ENCODE measurements around the gene MDM2. TPM values are rescaled to one million over a fixed set of nuclear protein-coding genes. Genes with fewer than 3 reads are reported as not detected.
"Not testable (repeated sequence)": the region's sequence is repeated elsewhere in the genome, so short reads cannot be mapped to it uniquely, and the experiment has no call there.

MDM2 gene
- total RNA-seq, 1 experiment from 2014 or later, result 86.4 TPM

DNA sequence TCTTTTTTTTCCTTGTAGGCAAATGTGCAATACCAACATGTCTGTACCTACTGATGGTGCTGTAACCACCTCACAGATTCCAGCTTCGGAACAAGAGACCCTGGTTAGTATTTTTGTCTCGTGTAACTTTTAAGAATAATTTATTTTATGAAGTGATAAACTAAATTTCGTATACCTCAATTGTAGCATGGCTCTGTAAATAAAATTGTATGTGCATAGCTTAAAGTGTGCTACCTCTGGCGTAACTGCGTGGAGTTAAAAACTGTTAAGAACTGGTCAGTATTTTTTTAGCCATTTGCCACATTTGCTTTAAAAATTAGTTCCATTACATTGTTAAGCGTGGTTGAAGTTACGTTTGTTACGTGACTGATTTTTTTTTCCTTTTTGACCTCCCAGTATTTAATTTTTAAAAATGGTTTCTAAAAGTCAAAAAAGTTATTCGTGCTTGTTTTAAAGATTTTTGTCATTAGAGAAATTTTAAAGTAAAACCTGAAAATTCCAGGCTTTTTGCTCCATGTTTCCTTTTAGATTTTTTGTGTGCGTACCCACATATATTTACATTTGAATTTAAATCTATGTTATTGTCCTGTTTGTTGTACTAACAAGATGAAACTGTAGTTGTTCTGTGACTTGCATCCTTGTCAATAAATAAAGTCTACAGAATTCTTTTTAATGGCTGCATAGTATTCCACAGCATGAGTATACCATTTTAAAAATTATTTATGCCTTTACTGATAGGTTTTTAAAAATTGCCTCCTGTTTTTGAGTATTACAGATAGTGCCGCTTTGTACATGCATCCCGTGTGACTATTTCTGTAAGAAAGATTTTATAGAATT lies 1.4 kb downstream of the MDM2 start:
- H3K9me2 ChIP-seq (replicated peaks; ENCODE audit: low read length), result no peaks in the 10 kb centered on the region
- H4K20me1 ChIP-seq (ENCODE audit: low read length), result peaks cover 20% of the 10 kb centered on the region; the same call in 1 of the 2 replicates
- intact Hi-C loops (cut with micrococcal nuclease), result loop anchor here (5.0 kb wide), 1 partner anchor 197 kb away; the partner anchor contains the start of gene RAP1B
- no peak for DNase-seq
- peak overlapping the region; percentile 79 for H2AFZ ChIP-seq (ENCODE audit: low read length)
- POLR2A ChIA-PET (ENCODE audit: unreplicated experiment), result interaction anchor here (0.6 to 0.9 kb wide), 3 partner anchors 11 to 55 kb away, joined by 3 to 6 read pairs (median 3); no protein-coding TSS in a partner anchor
- peak overlapping the region; percentile 99 for H3K9ac ChIP-seq (ENCODE audit: low read length)
- no peak for TF ChIP-seq EZH2phosphoT487 (IDR thresholded peaks at IDR 0.05; ENCODE audit: borderline replicate concordance, low read length)
- no peak for TF ChIP-seq EZH2 (IDR thresholded peaks at IDR 0.05; ENCODE audit: low read length, unreplicated experiment)
- TF ChIP-seq, protein P1, sequence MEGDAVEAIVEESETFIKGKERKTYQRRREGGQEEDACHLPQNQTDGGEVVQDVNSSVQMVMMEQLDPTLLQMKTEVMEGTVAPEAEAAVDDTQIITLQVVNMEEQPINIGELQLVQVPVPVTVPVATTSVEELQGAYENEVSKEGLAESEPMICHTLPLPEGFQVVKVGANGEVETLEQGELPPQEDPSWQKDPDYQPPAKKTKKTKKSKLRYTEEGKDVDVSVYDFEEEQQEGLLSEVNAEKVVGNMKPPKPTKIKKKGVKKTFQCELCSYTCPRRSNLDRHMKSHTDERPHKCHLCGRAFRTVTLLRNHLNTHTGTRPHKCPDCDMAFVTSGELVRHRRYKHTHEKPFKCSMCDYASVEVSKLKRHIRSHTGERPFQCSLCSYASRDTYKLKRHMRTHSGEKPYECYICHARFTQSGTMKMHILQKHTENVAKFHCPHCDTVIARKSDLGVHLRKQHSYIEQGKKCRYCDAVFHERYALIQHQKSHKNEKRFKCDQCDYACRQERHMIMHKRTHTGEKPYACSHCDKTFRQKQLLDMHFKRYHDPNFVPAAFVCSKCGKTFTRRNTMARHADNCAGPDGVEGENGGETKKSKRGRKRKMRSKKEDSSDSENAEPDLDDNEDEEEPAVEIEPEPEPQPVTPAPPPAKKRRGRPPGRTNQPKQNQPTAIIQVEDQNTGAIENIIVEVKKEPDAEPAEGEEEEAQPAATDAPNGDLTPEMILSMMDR (conservative IDR thresholded peaks at IDR 0.05; ENCODE audit: low read depth, low read length), result no peak
- H3K36me3 ChIP-seq (ENCODE audit: low read depth, low read length), result peaks cover 28% of the 10 kb centered on the region
- H3K9me3 ChIP-seq (ENCODE audit: low read length), result no peaks in the 10 kb centered on the region
- peaks cover 15% of the 10 kb centered on the region for H3K4me1 ChIP-seq (ENCODE audit: insufficient read depth, low read length)
- CTCF ChIA-PET, result interaction anchor here (1.2 kb wide), 1 partner anchor 63 kb away, joined by 3 read pairs; the partner anchor contains the start of gene SLC35E3
- ATAC-seq, result no peak
- H3K4me2 ChIP-seq (ENCODE audit: low read length), result peak overlapping the region; percentile 96
- peaks cover 45% of the 10 kb centered on the region for H3K79me2 ChIP-seq (ENCODE audit: low read length)
- peak overlapping the region; percentile 81 for H3K4me3 ChIP-seq (ENCODE audit: low read length)
- BruUV-seq (replicated peaks), result no TSS peak
- no peaks in the 10 kb centered on the region for H3F3A ChIP-seq (ENCODE audit: low read length, unreplicated experiment)
- peak overlapping the region; percentile 95 for H3K27ac ChIP-seq (ENCODE audit: low read length)
- H3K27me3 ChIP-seq (ENCODE audit: low read length), result no peaks in the 10 kb centered on the region

DNA sequence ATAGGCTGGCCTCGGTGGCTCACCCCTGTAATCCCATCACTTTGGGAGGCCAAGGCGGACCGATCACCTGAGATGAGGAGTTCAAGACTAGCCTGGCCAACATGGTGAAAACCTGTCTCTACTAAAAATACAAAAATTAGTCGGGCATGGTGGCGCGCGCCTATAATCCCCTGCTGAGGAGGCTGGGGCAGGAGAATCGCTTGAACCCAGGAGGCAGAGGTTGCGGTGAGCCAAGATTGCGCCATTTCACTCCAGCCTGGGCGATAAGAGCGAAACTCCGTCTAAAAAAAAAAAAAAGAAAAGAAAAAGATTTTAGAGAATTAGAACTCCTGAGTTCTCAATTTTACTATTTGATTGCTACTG lies 2.0 kb downstream of the MDM2 start:
- DNase-seq; H2AFZ ChIP-seq (ENCODE audit: low read length); intact Hi-C loops (cut with micrococcal nuclease); POLR2A ChIA-PET (ENCODE audit: unreplicated experiment); H3K4me2 ChIP-seq (ENCODE audit: low read length); BruUV-seq (replicated peaks); H3K27ac ChIP-seq (ENCODE audit: low read length); H3K9me2 ChIP-seq (replicated peaks; ENCODE audit: low read length); H3K9me3 ChIP-seq (ENCODE audit: low read length); H3K27me3 ChIP-seq (ENCODE audit: low read length); H3F3A ChIP-seq (ENCODE audit: low read length, unreplicated experiment); H3K9ac ChIP-seq (ENCODE audit: low read length); CTCF ChIA-PET; ATAC-seq: not testable (repeated sequence)
- H3K79me2 ChIP-seq (ENCODE audit: low read length), result peaks cover 50% of the 10 kb centered on the region
- peak overlapping the region; percentile 81; the same call in 1 of the 2 replicates for H3K4me3 ChIP-seq (ENCODE audit: low read length)
- H3K4me1 ChIP-seq (ENCODE audit: insufficient read depth, low read length), result peaks cover 15% of the 10 kb centered on the region
- H3K36me3 ChIP-seq (ENCODE audit: low read depth, low read length), result peaks cover 34% of the 10 kb centered on the region
- peaks cover 20% of the 10 kb centered on the region; the same call in 1 of the 2 replicates for H4K20me1 ChIP-seq (ENCODE audit: low read length)

DNA sequence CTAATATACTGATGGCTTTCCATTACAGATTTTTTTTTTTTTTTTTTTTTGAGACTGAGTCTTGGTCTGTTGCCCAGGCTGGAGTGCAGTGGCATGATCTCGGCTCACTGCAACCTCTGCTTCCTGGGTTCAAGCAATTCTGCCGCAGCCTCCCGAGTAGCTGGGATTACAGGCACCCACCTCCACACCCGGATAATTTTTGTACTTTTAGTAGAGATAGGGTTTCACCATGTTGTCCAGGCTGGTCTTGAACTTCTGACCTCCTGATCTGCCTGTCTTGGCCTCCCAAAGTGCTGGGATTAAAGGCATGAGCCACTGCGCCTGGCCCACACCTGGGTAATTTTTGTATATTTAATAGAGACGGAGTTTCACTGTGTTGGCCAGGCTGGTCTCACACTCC lies 3.6 kb downstream of the MDM2 start:
- ATAC-seq; CTCF ChIA-PET; DNase-seq; intact Hi-C loops (cut with micrococcal nuclease); BruUV-seq (replicated peaks); H3K27ac ChIP-seq (ENCODE audit: low read length); H3K9me2 ChIP-seq (replicated peaks; ENCODE audit: low read length); H3K4me3 ChIP-seq (ENCODE audit: low read length); H3K27me3 ChIP-seq (ENCODE audit: low read length); H3K9ac ChIP-seq (ENCODE audit: low read length); H3K9me3 ChIP-seq (ENCODE audit: low read length); H3F3A ChIP-seq (ENCODE audit: low read length, unreplicated experiment); H3K4me1 ChIP-seq (ENCODE audit: insufficient read depth, low read length); H3K4me2 ChIP-seq (ENCODE audit: low read length); H2AFZ ChIP-seq (ENCODE audit: low read length): not testable (repeated sequence)
- POLR2A ChIA-PET (ENCODE audit: unreplicated experiment), result interaction anchor here (0.7 kb wide), 1 partner anchor 66 kb away, joined by 4 read pairs; the partner anchor contains the start of gene SLC35E3
- H3K79me2 ChIP-seq (ENCODE audit: low read length), result peaks cover 51% of the 10 kb centered on the region
- peaks cover 20% of the 10 kb centered on the region; the same call in 1 of the 2 replicates for H4K20me1 ChIP-seq (ENCODE audit: low read length)
- H3K36me3 ChIP-seq (ENCODE audit: low read depth, low read length), result peaks cover 41% of the 10 kb centered on the region

All from PC-3 (cell line).